Endothelial cell of umbilical vein (primary cell): ENCODE data around the gene IL34. TPM values are rescaled to one million over a fixed set of nuclear protein-coding genes. Genes with fewer than 3 reads are reported as not detected.

ENCODE experiments used
- BruUV-seq: library from RNA; stranded (reverse); fragments of 400-500 nt; replicated peaks from 2 replicates; lab custom pipeline; 2021; lab: Mats Ljungman, UMichigan
- CTCF ChIA-PET: fragments of 300-600, 350-600 bp; sonication (Branson Sonifier 250); formaldehyde crosslinking; loops from one replicate; lab custom pipeline; 2021; ENCODE audit warnings: antibody characterized with exemption, inconsistent platforms; lab: Charles Lee
- POLR2A ChIA-PET: fragments of 300-600, 350-600 bp; sonication (Branson Sonifier 250); formaldehyde crosslinking; loops from one replicate; lab custom pipeline; 2021; ENCODE audit warnings: antibody characterized with exemption, inconsistent platforms; lab: Charles Lee
- DNase-seq: peaks from one replicate; pipeline ENCODE4 v3.0.0-alpha.2; 2011; ENCODE audit warnings: low read depth, low spot score
- FAIRE-seq: peaks from 2 replicates; lab custom pipeline; 2011; peaks lifted over from hg19 to GRCh38; lab: Jason Lieb, UNC
- H2AFZ ChIP-seq: 2 replicates; pipeline ENCODE4 v1.6.0; 2012; ENCODE audit warnings: low read depth, low read length, control low read depth, inconsistent platforms
- H3K27ac ChIP-seq: 2 replicates; pipeline ENCODE4 v1.5.1; 2011; ENCODE audit warnings: low read depth, mild to moderate bottlenecking, control low read depth, low read length, moderate library complexity; ENCODE audit not compliant: insufficient read depth
- H3K27me3 ChIP-seq, 2 experiments: 2 replicates each; pipeline versions ENCODE4 v1.6.0 to v1.6.1; 2011; ENCODE audit warnings: low read length in 2 of 2, mixed read lengths in 1 of 2; ENCODE audit not compliant: control insufficient read depth in 2 of 2, insufficient read depth in 2 of 2
- H3K36me3 ChIP-seq, 2 experiments: 2 replicates in 1 of 2; 3 replicates in 1 of 2; pipeline ENCODE4 v1.5.1; 2011; ENCODE audit warnings: low read length in 2 of 2, mild to moderate bottlenecking in 1 of 2, moderate library complexity in 1 of 2; ENCODE audit not compliant: control insufficient read depth in 2 of 2, insufficient read depth in 2 of 2; ENCODE audit errors: extremely low read depth in 1 of 2
- H3K4me1 ChIP-seq: 3 replicates; pipeline ENCODE4 v1.5.1; 2011; ENCODE audit warnings: mild to moderate bottlenecking, low read length; ENCODE audit not compliant: control insufficient read depth, insufficient read depth; ENCODE audit errors: extremely low read depth
- H3K4me2 ChIP-seq: 2 replicates; pipeline ENCODE4 v1.6.1; 2011; ENCODE audit warnings: low read length, control low read depth, mixed read lengths; ENCODE audit not compliant: insufficient read depth
- H3K4me3 ChIP-seq, 3 experiments: fragments of 200-600 bp in 1 of 3; sonication (generic), shearing (Covaris generic) in 1 of 3; replicated peaks in 1 of 3; 2 replicates each; pipeline ENCODE4 v1.5.1; 2011 to 2016; ENCODE audit warnings: control low read depth in 3 of 3, low read length in 3 of 3, mild to moderate bottlenecking in 2 of 3, inconsistent platforms in 1 of 3, low read depth in 1 of 3, moderate library complexity in 1 of 3; ENCODE audit not compliant: insufficient read depth in 1 of 3
- H3K79me2 ChIP-seq: 2 replicates; pipeline ENCODE4 v1.6.0; 2012; ENCODE audit warnings: low read length, inconsistent platforms; ENCODE audit not compliant: control insufficient read depth, insufficient read depth
- H3K9ac ChIP-seq: replicated peaks from 2 replicates; pipeline ENCODE3; 2011; ENCODE audit warnings: low read length, control low read depth; ENCODE audit not compliant: insufficient read depth; ENCODE audit errors: extremely low read depth
- H3K9me1 ChIP-seq: replicated peaks from 3 replicates; pipeline ENCODE4 v1.6.0; 2011; ENCODE audit warnings: mild to moderate bottlenecking, low read length; ENCODE audit not compliant: control insufficient read depth, insufficient read depth; ENCODE audit errors: extremely low read depth
- H3K9me3 ChIP-seq: replicated peaks from 2 replicates; pipeline ENCODE4 v1.5.1; 2012; ENCODE audit warnings: low read length, inconsistent platforms; ENCODE audit not compliant: control insufficient read depth, insufficient read depth
- H4K20me1 ChIP-seq: replicated peaks from 2 replicates; pipeline ENCODE3; 2011; ENCODE audit warnings: mild to moderate bottlenecking, low read length; ENCODE audit not compliant: control insufficient read depth, insufficient read depth; ENCODE audit errors: extremely low read depth
- EZH2 ChIP-seq: IDR thresholded peaks from 2 replicates; pipeline ENCODE4 v1.6.1; 2012; ENCODE audit warnings: borderline replicate concordance, low read depth, mild to moderate bottlenecking, moderate library complexity, low read length, inconsistent platforms; ENCODE audit not compliant: severe bottlenecking
- FOS ChIP-seq: IDR thresholded peaks from 2 replicates; pipeline ENCODE4 v1.6.1; 2011; ENCODE audit warnings: mild to moderate bottlenecking, low read length, moderate library complexity, borderline replicate concordance; ENCODE audit not compliant: insufficient read depth
- GATA2 ChIP-seq: IDR thresholded peaks from 2 replicates; pipeline ENCODE4 v1.7.0; 2011; ENCODE audit warnings: low read depth, mild to moderate bottlenecking, moderate library complexity, mixed read lengths, low read length; ENCODE audit not compliant: insufficient read length, insufficient read depth
- JUN ChIP-seq: IDR thresholded peaks from 2 replicates; pipeline ENCODE4 v1.6.1; 2011; ENCODE audit warnings: borderline replicate concordance, low read depth; ENCODE audit not compliant: insufficient read length, insufficient read depth
- MYC ChIP-seq: IDR thresholded peaks from one replicate; pipeline ENCODE4 v1.6.1; 2011; ENCODE audit warnings: mild to moderate bottlenecking, low read depth, low read length
- POLR2A ChIP-seq: IDR thresholded peaks from 2 replicates; pipeline ENCODE4 v1.6.1; 2012; ENCODE audit warnings: low read depth, mild to moderate bottlenecking, control low read depth, low read length
- POLR2AphosphoS5 ChIP-seq: IDR thresholded peaks from 2 replicates; pipeline ENCODE4 v1.6.1; 2012; ENCODE audit warnings: low read depth, mild to moderate bottlenecking, control low read depth, low read length, moderate library complexity; ENCODE audit not compliant: insufficient read depth
- dilution Hi-C: fragments of 300-500 bp; cut with MboI; formaldehyde crosslinking; loops from one replicate; pipeline ENCODE4 v1.15.0; 2019; ENCODE audit warnings: low sequenced_read_pairs; ENCODE audit not compliant: extremely low pct_ligation_motif_present
- intact Hi-C: fragments of 100-400 bp; cut with micrococcal nuclease; formaldehyde crosslinking; loops from one replicate; pipeline ENCODE4 v1.10.0; 2022
- polyA plus RNA-seq, 4 experiments: library from polyadenylated mRNA; depleted of rRNA in 3 of 4; stranded (reverse) in 3 of 4; unstranded in 1 of 4; fragments of >200 nt; gene quantifications; 2 replicates each; pipeline versions ENCODE4 v1.2.1 to v1.2.3, GENCODE V29; 2011 to 2012; ENCODE audit warnings: missing spikeins in 1 of 4
- total RNA-seq: library from RNA; stranded (reverse); gene quantifications from 2 replicates; pipeline ENCODE4 v1.2.3, GENCODE V29; 2021
- TF ChIP-seq, protein P1 (sequence below), 2 donors: IDR thresholded peaks; 1 replicate in 1 of 2; 2 replicates in 1 of 2; pipeline ENCODE4 v1.5.1; 2011; ENCODE audit warnings: low read length in 2 of 2, mild to moderate bottlenecking in 2 of 2, moderate library complexity in 2 of 2, control low read depth in 1 of 2, inconsistent platforms in 1 of 2, low read depth in 1 of 2; ENCODE audit not compliant: insufficient read depth in 1 of 2; ENCODE audit errors: extremely low read depth in 1 of 2
- TF ChIP-seq, protein P2 (sequence below): IDR thresholded peaks from 2 replicates; pipeline ENCODE4 v1.6.1; 2011; ENCODE audit not compliant: insufficient read depth, insufficient read length

The IL34 gene
- total and polyA plus RNA-seq, 2 donors (not counting 3 experiments of a cell fraction or from before 2014, with no cell fraction given) = 0.88 to 0.97 TPM

DNA sequence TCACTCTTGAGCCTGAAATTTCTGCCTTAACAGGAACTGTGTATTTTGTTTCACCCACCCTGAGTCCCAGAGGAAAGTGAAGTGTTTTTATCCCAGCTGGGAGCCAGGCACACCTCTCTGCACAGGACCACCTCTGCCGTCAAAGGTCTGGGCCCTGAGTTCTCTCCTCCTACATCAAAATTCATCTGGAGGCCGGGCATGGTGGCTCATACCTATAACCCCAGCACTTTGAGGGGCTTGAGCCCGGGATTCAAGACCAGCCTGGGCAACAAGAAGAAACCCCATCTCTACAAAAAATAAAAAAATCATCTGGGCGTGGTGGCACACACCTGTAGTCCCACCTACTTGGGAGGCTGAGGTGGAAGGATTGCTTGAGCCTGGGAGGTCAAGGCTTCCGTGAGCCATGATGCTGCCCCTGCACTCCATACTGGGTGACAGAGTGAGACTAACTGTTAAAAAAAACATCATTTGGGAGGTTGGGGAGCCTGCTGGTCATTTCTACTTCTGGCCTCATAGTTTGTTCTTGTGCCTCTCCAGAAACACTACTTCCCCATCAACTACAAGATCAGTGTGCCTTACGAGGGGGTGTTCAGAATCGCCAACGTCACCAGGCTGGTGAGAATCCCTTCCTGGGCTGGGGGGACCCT lies 9.8 kb downstream of the IL34 start:
- H3K27ac ChIP-seq = no peak overlapping the region
- no peak overlapping the region for H3K4me3 ChIP-seq
- H3K79me2 ChIP-seq = no peaks in the 10 kb centered on the region
- no peak overlapping the region for H2AFZ ChIP-seq
- H4K20me1 ChIP-seq = no peaks in the 10 kb centered on the region
- dilution Hi-C loops = loop anchor here (25.0 kb wide), 1 partner anchor 119 kb away; no protein-coding TSS in a partner anchor
- TF ChIP-seq, protein P1, sequence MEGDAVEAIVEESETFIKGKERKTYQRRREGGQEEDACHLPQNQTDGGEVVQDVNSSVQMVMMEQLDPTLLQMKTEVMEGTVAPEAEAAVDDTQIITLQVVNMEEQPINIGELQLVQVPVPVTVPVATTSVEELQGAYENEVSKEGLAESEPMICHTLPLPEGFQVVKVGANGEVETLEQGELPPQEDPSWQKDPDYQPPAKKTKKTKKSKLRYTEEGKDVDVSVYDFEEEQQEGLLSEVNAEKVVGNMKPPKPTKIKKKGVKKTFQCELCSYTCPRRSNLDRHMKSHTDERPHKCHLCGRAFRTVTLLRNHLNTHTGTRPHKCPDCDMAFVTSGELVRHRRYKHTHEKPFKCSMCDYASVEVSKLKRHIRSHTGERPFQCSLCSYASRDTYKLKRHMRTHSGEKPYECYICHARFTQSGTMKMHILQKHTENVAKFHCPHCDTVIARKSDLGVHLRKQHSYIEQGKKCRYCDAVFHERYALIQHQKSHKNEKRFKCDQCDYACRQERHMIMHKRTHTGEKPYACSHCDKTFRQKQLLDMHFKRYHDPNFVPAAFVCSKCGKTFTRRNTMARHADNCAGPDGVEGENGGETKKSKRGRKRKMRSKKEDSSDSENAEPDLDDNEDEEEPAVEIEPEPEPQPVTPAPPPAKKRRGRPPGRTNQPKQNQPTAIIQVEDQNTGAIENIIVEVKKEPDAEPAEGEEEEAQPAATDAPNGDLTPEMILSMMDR (IDR thresholded peaks at IDR 0.05; ENCODE audit: extremely low read depth in 1 of 2, insufficient read depth in 1 of 2, low read depth in 1 of 2, low read length in 2 of 2) = no peak
- TF ChIP-seq POLR2AphosphoS5 (no peak), JUN (no peak), GATA2 (no peak), FOS (no peak), EZH2 (no peak), MYC (no peak), POLR2A (no peak)
- TF ChIP-seq, protein P2, sequence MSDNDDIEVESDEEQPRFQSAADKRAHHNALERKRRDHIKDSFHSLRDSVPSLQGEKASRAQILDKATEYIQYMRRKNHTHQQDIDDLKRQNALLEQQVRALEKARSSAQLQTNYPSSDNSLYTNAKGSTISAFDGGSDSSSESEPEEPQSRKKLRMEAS = no peak
- no peaks in the 10 kb centered on the region for H3K36me3 ChIP-seq
- intact Hi-C loops = no loop called here
- ChIA-PET POLR2A (no interaction called here), CTCF (interaction anchor here (3.6 kb wide), 1 partner anchor 115 kb away, joined by 69 read pairs; no protein-coding TSS in a partner anchor)
- no peaks in the 10 kb centered on the region for H3K4me1 ChIP-seq
- DNase-seq (no peak), FAIRE-seq (no peak)
- no peaks in the 10 kb centered on the region for H3K9me1 ChIP-seq
- no TSS peak for BruUV-seq
- no peak overlapping the region for H3K9ac ChIP-seq
- no peaks in the 10 kb centered on the region for H3K27me3 ChIP-seq
- H3K4me2 ChIP-seq = no peak overlapping the region
- no peaks in the 10 kb centered on the region for H3K9me3 ChIP-seq
